SKM-1 treated with dmso at 0.1 percent for 144 hours (cell line): ENCODE data around the gene CCDC3.

Source experiments
- DNase-seq: peaks from one replicate; lab custom pipeline; 2025; ENCODE audit not compliant: unreplicated experiment; lab: John Stamatoyannopoulos, UW

Gene CCDC3

GRCh38 chr10:12965571-12965970, 35.9 kb downstream of the CCDC3 start:
- DNase-seq: no peak

GRCh38 chr10:12962556-12962955, 39.0 kb downstream of the CCDC3 start:
- DNase-seq: no peak

GRCh38 chr10:12961416-12962205, 39.9 kb downstream of the CCDC3 start:
- DNase-seq: no peak

- DNase-seq: no peak
Observed at GRCh38 chr10:12960941-12961340, 40.6 kb downstream of the CCDC3 start.

- DNase-seq: no peak
Observed at GRCh38 chr10:12960334-12960898, 41.1 kb downstream of the CCDC3 start.

- DNase-seq: no peak
Observed at GRCh38 chr10:12958546-12959110, 42.9 kb downstream of the CCDC3 start.

GRCh38 chr10:12957081-12957480, 44.4 kb downstream of the CCDC3 start:
- no peak for DNase-seq

GRCh38 chr10:12954866-12955265, 46.6 kb downstream of the CCDC3 start:
- DNase-seq: no peak

GRCh38 chr10:12950583-12951128, 50.9 kb downstream of the CCDC3 start:
- DNase-seq: no peak

GRCh38 chr10:12949248-12949647, 52.3 kb downstream of the CCDC3 start:
- DNase-seq: no peak

GRCh38 chr10:12947741-12948140, 53.8 kb downstream of the CCDC3 start:
- DNase-seq: no peak

- DNase-seq: no peak
Observed at GRCh38 chr10:12946372-12946771, 55.1 kb downstream of the CCDC3 start.

- DNase-seq: no peak
Observed at GRCh38 chr10:12945690-12946359, 55.7 kb downstream of the CCDC3 start.

GRCh38 chr10:12944931-12945330, 56.6 kb downstream of the CCDC3 start:
- no peak for DNase-seq

- DNase-seq: no peak
Observed at GRCh38 chr10:12943425-12943824, 58.1 kb downstream of the CCDC3 start.

- no peak for DNase-seq
Observed at GRCh38 chr10:12941966-12942365, 59.5 kb downstream of the CCDC3 start.

- DNase-seq: no peak
Observed at GRCh38 chr10:12940791-12941190, 60.7 kb downstream of the CCDC3 start.

- no peak for DNase-seq
Observed at GRCh38 chr10:12938271-12938670, 63.2 kb downstream of the CCDC3 start.

GRCh38 chr10:12937527-12937926, 64.0 kb downstream of the CCDC3 start:
- DNase-seq: no peak

GRCh38 chr10:12934777-12935176, 66.7 kb downstream of the CCDC3 start:
- peak; percentile 3 for DNase-seq

GRCh38 chr10:12929381-12929780, 72.1 kb downstream of the CCDC3 start:
- DNase-seq: no peak

- DNase-seq: no peak
Observed at GRCh38 chr10:12928571-12928970, 72.9 kb downstream of the CCDC3 start.
